ENCODE results near the gene DGKI.

The DGKI gene

GRCh38 chr7:137519181-137519691 is 327.5 kb downstream of the DGKI start:
- DNase-seq: no peak

DNA sequence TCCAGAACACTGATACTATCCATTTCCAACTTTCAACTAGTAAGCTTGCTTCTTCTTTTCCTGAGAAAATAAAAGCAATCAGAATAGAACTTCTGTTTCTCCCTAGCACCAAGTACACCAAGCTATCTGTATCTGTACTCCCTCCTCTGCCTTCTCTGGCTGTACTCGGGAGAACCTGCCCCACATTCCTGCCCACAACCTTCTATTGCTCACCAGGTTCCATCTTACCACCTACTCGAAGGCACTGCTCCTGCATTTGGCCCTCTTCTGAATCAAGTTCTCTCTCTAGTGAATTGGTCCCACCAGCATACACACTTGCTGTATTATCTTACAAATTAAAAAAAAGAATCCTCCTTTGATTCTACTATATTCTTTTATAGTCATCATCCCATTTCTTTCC is 333.7 kb downstream of the DGKI start:
- DNase-seq: no peak

DNA sequence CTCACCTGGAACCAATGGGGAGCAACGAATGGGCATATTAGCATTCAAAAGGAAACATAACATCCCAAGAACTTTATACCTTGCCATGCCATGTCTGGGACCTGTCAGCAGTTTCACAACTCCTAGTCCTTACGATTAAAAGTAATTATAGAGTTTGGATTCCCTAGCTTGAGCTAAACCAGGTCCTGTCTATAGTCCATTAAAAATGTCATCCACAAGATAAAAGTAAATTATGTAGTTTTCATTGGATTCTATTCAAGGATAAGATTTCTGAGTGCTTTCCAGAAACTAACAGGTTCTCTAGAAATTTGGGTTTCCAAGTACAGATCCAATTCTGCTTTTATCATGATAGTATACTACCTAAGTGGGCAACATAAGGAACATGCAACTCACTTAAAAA is 339.7 kb downstream of the DGKI start:
- DNase-seq: no peak

DNA sequence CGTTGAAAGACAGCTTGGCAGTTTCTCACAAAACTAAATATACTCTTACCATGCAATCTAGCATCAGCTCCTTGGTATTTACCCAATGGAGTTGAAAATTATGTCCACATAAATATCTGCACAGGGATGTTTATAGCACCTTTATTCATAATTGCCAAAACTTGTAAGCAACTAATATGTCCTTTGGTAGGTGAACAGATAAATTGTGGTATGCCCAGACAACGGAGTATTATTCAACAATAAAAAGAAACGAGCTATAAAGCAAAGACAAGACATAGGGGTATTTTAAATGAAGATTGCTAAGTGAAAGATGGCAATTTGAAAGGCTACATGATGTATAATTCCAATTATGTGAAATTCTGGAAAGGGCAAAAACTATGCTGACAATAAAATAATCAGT is 340.7 kb downstream of the DGKI start:
- no peak for DNase-seq

DNA sequence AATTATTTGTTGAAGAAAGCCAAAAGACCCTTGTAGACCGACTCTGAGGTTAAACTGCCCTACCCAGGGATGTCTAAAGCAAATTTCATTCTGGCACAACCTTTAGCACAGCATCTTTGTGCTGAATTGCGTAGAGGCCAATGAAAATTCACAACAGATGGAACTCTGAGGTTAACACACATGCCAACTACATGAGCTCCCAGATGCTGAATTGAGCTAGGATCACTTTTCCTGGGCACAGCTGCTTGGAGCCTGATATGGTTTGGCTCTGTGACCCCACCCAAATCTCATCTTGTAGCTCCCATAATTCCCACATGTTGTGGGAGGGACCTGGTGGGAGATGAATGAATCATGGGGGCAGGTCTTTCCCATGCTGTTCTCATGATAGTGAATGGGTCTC is 345.2 kb downstream of the DGKI start:
- no peak for DNase-seq

- no peak for DNase-seq
Measured at GRCh38 chr7:137492889-137493288, 353.9 kb downstream of the DGKI start.

- DNase-seq: no peak
Measured at GRCh38 chr7:137489880-137490279, 356.9 kb downstream of the DGKI start.

DNA sequence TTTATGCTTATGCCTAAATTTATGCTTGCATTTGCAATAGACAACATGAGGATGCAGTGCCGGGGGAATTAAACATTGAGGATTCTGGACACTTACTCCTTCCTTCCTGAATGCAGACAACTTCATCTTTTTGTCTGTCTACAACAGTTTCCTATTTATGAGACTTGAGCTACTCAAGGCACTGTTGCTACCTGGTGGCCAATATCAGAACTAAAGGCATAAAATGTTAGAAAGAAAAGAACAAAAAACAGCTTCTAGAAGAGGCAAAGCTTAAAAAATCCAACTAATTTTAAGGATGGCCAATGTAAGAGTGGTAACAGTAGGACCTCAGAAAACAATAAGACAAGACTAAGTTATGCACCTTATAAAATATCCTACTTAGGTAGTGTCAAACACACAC is 358.7 kb downstream of the DGKI start:
- DNase-seq: no peak

DNA sequence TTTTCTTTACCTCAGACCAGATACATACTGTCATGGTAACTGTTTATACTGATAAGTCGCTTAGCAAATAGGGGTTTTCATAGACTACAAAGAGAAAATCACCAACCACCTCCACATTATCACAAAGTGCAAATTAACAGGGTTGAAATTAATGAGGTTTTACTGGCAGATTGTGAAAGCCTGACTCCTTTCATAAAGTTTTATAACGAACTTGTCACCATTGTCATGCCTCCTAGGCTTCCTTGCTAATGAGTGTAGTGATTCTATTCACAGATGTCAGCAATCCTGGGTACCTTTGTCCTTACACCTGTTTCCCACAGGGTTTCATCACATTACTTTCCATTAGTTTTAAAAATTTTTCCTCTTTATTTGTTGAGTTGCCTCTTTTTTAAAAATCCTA is 361.0 kb downstream of the DGKI start:
- DNase-seq: no peak

- no peak for DNase-seq
Measured at GRCh38 chr7:137484326-137484725, 362.4 kb downstream of the DGKI start.

DNA sequence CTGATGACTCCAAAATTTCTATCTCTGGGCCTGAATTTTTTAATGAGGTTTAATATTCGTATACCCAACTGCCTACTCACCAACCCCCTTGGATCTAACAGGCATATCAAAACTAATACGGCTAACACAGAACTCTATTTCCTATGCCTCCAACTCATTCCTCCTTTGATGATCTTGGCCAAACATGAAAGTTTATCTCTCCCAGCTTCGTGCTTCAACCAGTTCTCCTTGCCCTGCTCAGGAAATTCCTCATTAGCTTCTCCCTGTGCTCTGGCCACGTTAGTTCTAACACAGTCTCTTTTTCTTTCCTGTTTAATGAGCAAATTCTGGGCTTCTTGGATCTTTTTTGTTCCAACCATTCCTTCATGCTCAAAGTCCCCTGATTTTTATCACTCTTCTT is 364.3 kb downstream of the DGKI start:
- DNase-seq: no peak

- no peak for DNase-seq
Measured at GRCh38 chr7:137480824-137481365, 365.9 kb downstream of the DGKI start.

DNA sequence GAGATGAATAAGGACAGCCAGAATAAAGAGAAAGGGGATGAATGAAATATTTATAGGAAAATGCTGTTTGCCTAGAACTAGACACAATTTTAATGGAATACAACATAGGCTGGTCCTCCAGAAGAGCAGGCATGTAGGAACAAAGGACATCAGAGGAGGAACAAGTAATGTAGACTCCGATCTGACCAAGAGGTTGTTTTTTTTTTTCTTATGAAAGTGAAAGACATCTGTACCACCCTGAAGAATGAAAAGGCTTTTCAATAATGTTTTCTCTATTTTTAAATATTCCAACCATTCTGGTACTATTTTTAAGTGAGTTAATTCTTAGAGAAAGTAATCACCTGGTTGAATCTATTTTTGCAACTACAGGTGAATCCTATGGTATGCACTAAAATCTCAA is 366.4 kb downstream of the DGKI start:
- DNase-seq: no peak

GRCh38 chr7:137476937-137477336 is 369.8 kb downstream of the DGKI start:
- DNase-seq: no peak

GRCh38 chr7:137475966-137476365 is 370.8 kb downstream of the DGKI start:
- no peak for DNase-seq

DNA sequence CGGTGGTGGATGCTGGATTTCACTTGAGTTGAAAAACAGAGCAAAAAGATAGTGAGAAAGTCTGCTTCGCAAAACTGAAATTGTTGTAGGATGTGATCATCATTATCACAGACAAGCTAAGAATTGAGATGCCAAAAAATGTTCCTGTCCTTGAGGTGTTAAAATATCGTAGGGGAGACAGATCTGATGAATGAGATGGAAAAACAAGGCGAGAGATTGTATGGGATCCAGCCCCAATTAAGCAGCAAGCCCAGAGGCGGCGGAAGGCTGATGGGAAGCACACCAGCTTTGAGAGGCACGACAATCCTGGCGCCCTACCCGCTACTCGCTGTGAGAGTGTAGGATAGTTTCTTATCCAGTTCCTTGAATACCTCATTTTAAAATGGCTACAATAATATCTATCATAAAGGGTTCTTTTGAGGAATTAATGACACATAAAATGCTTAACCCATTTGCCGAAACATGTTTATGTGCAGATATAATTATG is 372.2 kb downstream of the DGKI start:
- no peak for DNase-seq

- no peak for DNase-seq
Measured at GRCh38 chr7:137471128-137471527, 375.6 kb downstream of the DGKI start.

- DNase-seq: no peak
Measured at GRCh38 chr7:137469858-137470257, 376.9 kb downstream of the DGKI start.

- no peak for DNase-seq
Measured at GRCh38 chr7:137469191-137469811, 377.5 kb downstream of the DGKI start.

DNA sequence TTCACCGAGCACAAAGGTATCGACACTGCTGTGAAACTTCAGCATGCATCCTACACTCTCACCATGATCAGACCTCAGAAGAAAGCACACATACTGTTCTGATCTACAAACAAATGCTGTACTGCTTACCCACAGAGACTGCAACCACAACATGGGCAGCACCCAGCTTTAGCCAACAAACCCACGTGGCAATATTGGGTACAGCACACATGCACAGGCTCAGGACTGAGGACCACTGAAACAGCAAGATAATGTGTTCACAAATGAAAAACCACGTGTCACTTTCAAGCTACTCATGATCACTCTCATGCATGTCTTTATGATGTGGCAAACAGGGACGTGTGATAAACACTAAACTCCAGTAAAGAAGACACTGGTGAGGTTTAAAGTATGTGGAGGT is 383.9 kb downstream of the DGKI start:
- no peak for DNase-seq

DNA sequence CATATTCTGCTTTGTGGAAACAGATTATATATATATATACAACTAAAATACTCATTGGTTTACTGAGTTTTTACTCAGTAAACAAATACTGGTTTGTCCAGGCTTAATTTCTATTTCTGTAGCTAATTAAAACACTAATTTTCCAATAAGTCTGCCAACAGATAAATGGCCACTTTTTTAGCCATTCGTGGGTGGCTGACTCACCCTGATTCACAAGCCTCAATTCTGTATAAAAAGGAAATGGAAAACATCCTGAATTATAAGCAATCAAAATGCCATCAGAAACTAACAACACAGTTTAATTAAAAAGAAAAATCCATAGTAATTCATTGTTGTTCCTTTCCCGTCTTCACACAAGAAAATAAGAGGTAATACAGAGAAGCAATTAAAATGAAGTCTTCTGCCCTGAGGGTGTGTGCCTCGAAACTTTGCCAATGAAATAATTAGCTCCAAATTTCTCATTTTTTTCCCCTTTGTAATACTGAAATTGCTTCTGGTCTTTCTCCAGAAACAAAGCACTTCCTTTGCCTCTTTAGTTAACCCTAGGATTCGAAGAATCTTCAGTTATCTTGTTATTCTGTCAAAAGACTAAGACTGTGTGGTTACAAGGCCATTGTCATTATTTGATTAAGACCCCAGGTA is 384.6 kb downstream of the DGKI start:
- DNase-seq: no peak

GRCh38 chr7:137458399-137458798 is 388.4 kb downstream of the DGKI start:
- DNase-seq: no peak

GRCh38 chr7:137454767-137455166 is 392.0 kb downstream of the DGKI start:
- DNase-seq: no peak

- no peak for DNase-seq
Measured at GRCh38 chr7:137454246-137454724, 392.5 kb downstream of the DGKI start.

Measured in activated CD4-positive, alpha-beta T cell treated with anti-CD3 and anti-CD28 coated beads, Interleukin-2, amount 50 U/mL, for 48 hours (primary cell).